NCI-H2171 (cell line): ENCODE data around the gene SAMD4A.

Source experiments
- DNase-seq: peaks from one replicate; lab custom pipeline; 2025; lab: John Stamatoyannopoulos, UW

SAMD4A gene

GRCh38 chr14:54805445-54806322, 238.8 kb downstream of the SAMD4A start:
- peak; percentile 66 for DNase-seq

GRCh38 chr14:54806616-54807015, 239.7 kb downstream of the SAMD4A start:
- DNase-seq = no peak

- DNase-seq = no peak
Observed at GRCh38 chr14:54807428-54807827, 240.5 kb downstream of the SAMD4A start.

- DNase-seq = no peak
Observed at GRCh38 chr14:54807881-54808280, 241.0 kb downstream of the SAMD4A start.

- no peak for DNase-seq
Observed at GRCh38 chr14:54808326-54809161, 241.6 kb downstream of the SAMD4A start.

DNA sequence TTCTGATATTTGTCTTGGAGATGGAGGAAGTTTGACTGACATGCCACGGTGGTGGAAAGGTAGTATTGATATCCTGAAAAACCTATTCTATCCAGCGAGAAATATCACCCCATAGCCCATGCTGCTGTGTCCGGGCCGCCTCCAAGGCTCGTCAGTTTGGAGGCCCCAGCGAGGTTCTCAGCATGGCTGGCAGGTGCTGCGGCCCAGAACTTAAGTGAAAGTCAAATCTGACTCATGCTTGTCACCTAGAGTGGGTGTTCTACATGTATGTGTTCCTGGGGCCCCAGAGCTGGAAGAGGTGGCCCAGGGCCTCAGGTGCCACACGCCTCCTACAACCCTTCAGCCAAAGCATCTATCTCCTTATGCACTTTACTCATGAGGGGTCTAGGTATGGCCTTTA, 242.8 kb downstream of the SAMD4A start:
- DNase-seq = no peak

DNA sequence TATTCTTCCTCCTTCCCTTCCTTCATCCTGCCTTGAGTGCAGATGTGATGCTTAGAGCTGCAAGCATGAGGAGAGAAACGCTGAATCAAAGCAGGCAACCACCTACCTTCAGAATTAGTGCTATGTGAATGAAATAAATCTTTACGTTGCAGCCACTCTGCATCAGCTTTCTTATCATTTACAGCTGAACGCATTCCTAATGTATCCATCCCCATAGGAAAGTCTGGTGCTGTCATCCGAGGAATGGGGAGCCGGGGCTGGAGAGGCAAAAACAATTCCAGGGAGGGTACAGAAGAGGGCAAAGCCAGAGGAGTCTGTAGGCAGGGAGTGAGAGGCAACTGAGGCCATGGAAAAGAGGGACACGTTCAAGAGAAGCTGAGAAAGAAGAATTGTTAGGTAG, 245.7 kb downstream of the SAMD4A start:
- no peak for DNase-seq

- DNase-seq = no peak
Observed at GRCh38 chr14:54813081-54813480, 246.2 kb downstream of the SAMD4A start.

GRCh38 chr14:54814076-54814475, 247.1 kb downstream of the SAMD4A start:
- DNase-seq = no peak

- DNase-seq = no peak
Observed at GRCh38 chr14:54815016-54815415, 248.1 kb downstream of the SAMD4A start.

- no peak for DNase-seq
Observed at GRCh38 chr14:54815515-54815914, 248.6 kb downstream of the SAMD4A start.

GRCh38 chr14:54816450-54816849, 249.5 kb downstream of the SAMD4A start:
- DNase-seq = no peak

GRCh38 chr14:54817506-54817905, 250.6 kb downstream of the SAMD4A start:
- no peak for DNase-seq

GRCh38 chr14:54818201-54819133, 251.5 kb downstream of the SAMD4A start:
- DNase-seq = no peak

DNA sequence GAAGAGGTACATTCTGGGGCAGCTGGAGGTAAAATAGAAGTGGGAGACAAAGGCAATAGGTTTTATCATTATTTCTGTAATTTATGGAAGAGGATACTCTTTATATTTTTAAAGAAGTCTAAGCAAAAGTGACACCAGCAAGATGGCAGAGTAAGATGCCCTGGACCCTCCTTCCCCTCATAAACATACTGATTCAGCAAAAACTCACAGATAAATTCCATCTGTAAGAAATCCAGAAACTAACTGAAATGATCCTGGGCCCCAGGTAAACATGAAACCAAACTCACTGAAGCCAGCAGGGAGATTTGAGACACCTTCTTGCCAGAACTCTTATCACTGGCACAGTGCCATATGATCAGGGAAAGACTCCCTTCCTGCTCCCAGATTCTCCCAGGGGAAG, 255.8 kb downstream of the SAMD4A start:
- DNase-seq = no peak

DNA sequence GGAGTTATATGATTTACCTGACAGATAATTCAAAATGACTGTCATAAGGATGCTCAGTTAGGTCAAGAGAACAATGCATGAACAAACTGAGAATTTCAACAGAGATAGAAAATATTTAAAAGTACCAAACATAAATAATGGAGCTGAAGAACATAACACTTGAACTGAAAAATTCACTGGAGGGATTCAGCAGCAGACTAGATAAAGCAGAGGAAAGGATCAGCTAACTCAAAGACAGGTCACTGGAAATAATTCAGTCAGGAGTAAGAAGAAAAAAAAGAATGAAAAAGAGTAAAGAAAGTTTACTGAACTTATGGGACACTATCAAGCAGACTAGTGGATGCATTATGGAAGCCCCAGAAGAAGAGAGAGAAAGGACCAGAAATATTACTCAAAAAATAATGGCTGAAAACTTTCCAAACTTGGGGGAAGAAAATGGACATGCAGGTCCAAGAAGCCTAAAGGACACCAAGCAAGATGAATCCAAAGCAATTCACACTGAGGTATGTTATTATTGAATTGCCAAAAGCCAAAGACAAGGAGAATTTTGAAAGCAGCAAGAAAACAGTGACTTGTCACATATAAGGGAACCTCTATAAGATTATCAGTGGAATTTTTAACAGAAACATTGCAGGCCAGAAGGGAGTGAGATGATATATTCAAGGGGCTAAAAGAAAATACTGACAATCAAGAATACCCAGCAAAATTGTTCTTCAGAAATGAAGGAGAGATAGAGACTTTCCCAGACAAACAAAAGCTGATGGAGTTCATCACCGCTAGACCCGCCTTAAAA, 257.0 kb downstream of the SAMD4A start:
- no peak for DNase-seq

GRCh38 chr14:54828037-54828436, 261.1 kb downstream of the SAMD4A start:
- no peak for DNase-seq

GRCh38 chr14:54829486-54830224, 262.7 kb downstream of the SAMD4A start:
- no peak for DNase-seq

GRCh38 chr14:54830650-54831049, 263.7 kb downstream of the SAMD4A start:
- no peak for DNase-seq

DNA sequence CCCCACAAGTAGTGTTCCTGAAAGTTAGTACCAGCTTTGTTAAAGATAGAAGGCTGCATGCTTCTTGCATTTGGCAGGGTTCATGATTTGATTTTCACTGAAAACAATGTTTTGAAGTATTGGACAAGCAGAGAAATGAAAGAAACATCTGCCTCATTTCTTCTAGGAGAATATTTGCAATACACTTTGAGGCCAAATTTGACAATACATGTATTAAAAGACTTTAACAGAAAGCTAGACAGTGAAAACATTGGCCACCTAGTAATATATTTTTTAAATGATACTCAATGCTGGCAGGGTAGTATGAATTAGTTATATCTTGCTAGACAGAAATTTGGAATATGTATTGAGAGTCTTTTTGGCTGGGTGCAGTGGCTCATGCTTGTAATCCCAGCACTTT, 267.2 kb downstream of the SAMD4A start:
- DNase-seq = no peak
